H9 (cell line): ENCODE measurements around the gene ATP6V0B. TPM values are rescaled to one million over a fixed set of nuclear protein-coding genes. Genes with fewer than 3 reads are reported as not detected.

Source experiments
- DNase-seq: peaks from one replicate; pipeline ENCODE4 v3.0.0-alpha.2; 2017
- H2AFZ ChIP-seq: one replicate; pipeline ENCODE4 v1.6.1; 2013; ENCODE audit warnings: mild to moderate bottlenecking, low read length, control low read depth, moderate library complexity
- H2AK5ac ChIP-seq: 2 replicates; pipeline ENCODE4 v1.6.1; 2013; ENCODE audit warnings: low read length, control low read depth, mixed read lengths; ENCODE audit not compliant: insufficient read length
- H2BK120ac ChIP-seq: one replicate; pipeline ENCODE4 v1.6.1; 2013; ENCODE audit warnings: low read depth, mild to moderate bottlenecking, low read length, control low read depth, inconsistent platforms; ENCODE audit not compliant: poor library complexity, severe bottlenecking
- H2BK12ac ChIP-seq: 2 replicates; pipeline ENCODE4 v1.6.1; 2013; ENCODE audit warnings: low read length, control low read depth, mixed read lengths, low read depth; ENCODE audit not compliant: insufficient read length
- H2BK15ac ChIP-seq: 2 replicates; pipeline ENCODE4 v1.6.1; 2013; ENCODE audit warnings: low read depth, low read length, control low read depth
- H2BK20ac ChIP-seq: one replicate; pipeline ENCODE4 v1.6.1; 2013; ENCODE audit warnings: low read depth, mild to moderate bottlenecking, low read length, control low read depth, inconsistent platforms; ENCODE audit not compliant: poor library complexity, severe bottlenecking
- H2BK5ac ChIP-seq: 2 replicates; pipeline ENCODE4 v1.6.1; 2013; ENCODE audit warnings: low read length, control low read depth, mixed read lengths; ENCODE audit not compliant: insufficient read length
- H3K14ac ChIP-seq: 2 replicates; pipeline ENCODE4 v1.6.1; 2013; ENCODE audit warnings: low read length, control low read depth; ENCODE audit not compliant: insufficient read depth
- H3K18ac ChIP-seq: 2 replicates; pipeline ENCODE4 v1.6.1; 2013; ENCODE audit warnings: low read depth, mild to moderate bottlenecking, mixed read lengths, low read length, control low read depth; ENCODE audit not compliant: insufficient read length
- H3K23ac ChIP-seq: 2 replicates; pipeline ENCODE4 v1.6.1; 2013; ENCODE audit warnings: low read length, control low read depth, mixed read lengths, low read depth; ENCODE audit not compliant: insufficient read length
- H3K23me2 ChIP-seq: 2 replicates; pipeline ENCODE4 v1.6.1; 2013; ENCODE audit warnings: low read depth, mild to moderate bottlenecking, mixed read lengths, low read length, control low read depth; ENCODE audit not compliant: insufficient read length, poor library complexity, severe bottlenecking
- H3K27ac ChIP-seq: 2 replicates; pipeline ENCODE4 v1.5.1; 2013; ENCODE audit warnings: low read length, control low read depth, mixed read lengths, low read depth; ENCODE audit not compliant: insufficient read length
- H3K27me3 ChIP-seq: 2 replicates; pipeline ENCODE4 v1.6.1; 2013; ENCODE audit warnings: low read length, control low read depth, inconsistent platforms; ENCODE audit not compliant: insufficient read depth
- H3K4ac ChIP-seq: 2 replicates; pipeline ENCODE4 v1.6.1; 2013; ENCODE audit warnings: low read depth, mild to moderate bottlenecking, control low read depth, inconsistent platforms, low read length, moderate library complexity
- H3K4me1 ChIP-seq: 2 replicates; pipeline ENCODE4 v1.6.1; 2013; ENCODE audit warnings: low read length, control low read depth, inconsistent platforms; ENCODE audit not compliant: insufficient read depth
- H3K4me2 ChIP-seq: 2 replicates; pipeline ENCODE4 v1.6.1; 2013; ENCODE audit warnings: low read length, control low read depth, mixed read lengths; ENCODE audit not compliant: insufficient read length, insufficient read depth
- H3K56ac ChIP-seq: 2 replicates; pipeline ENCODE4 v1.6.1; 2013; ENCODE audit warnings: low read depth, mild to moderate bottlenecking, mixed read lengths, low read length, control low read depth; ENCODE audit not compliant: insufficient read length
- H3K79me1 ChIP-seq: 2 replicates; pipeline ENCODE4 v1.6.1; 2013; ENCODE audit warnings: low read depth, mild to moderate bottlenecking, moderate library complexity, low read length, control low read depth, inconsistent platforms; ENCODE audit not compliant: insufficient read depth, poor library complexity, severe bottlenecking
- H3K79me2 ChIP-seq: 2 replicates; pipeline ENCODE4 v1.6.1; 2013; ENCODE audit warnings: low read length, control low read depth, inconsistent platforms; ENCODE audit not compliant: insufficient read depth
- H3K9ac ChIP-seq: 2 replicates; pipeline ENCODE4 v1.6.1; 2013; ENCODE audit warnings: low read length, control low read depth, mixed read lengths; ENCODE audit not compliant: insufficient read length; ENCODE audit errors: extremely low read depth
- H3K9me3 ChIP-seq: one replicate; pipeline ENCODE4 v1.6.1; 2013; ENCODE audit warnings: low read depth, low read length, inconsistent platforms; ENCODE audit not compliant: control insufficient read depth
- H3T11ph ChIP-seq: one replicate; pipeline ENCODE4 v1.6.1; 2013; ENCODE audit warnings: mild to moderate bottlenecking, low read length, control low read depth, inconsistent platforms
- H4K20me1 ChIP-seq: one replicate; pipeline ENCODE4 v1.6.1; 2013; ENCODE audit not compliant: control insufficient read depth, insufficient read length, insufficient read depth
- H4K5ac ChIP-seq: 2 replicates; pipeline ENCODE4 v1.6.1; 2013; ENCODE audit warnings: low read depth, mild to moderate bottlenecking, mixed read lengths, low read length, control low read depth; ENCODE audit not compliant: insufficient read length
- H4K8ac ChIP-seq: replicated peaks from 2 replicates; pipeline ENCODE4 v1.6.1; 2013; ENCODE audit warnings: low read length, control low read depth, mixed read lengths, low read depth; ENCODE audit not compliant: insufficient read length
- H4K91ac ChIP-seq: 2 replicates; pipeline ENCODE4 v1.6.1; 2013; ENCODE audit warnings: low read depth, mild to moderate bottlenecking, moderate library complexity, mixed read lengths, low read length, control low read depth; ENCODE audit not compliant: insufficient read length
- H3K27ac Mint-ChIP-seq, 3 experiments: 2 replicates in 2 of 3; 3 replicates in 1 of 3; pipeline ENCODE4 v1.8.0; 2020 to 2021; ENCODE audit warnings: mixed read lengths in 3 of 3, mild to moderate bottlenecking in 1 of 3, moderate library complexity in 1 of 3
- H3K27me3 Mint-ChIP-seq: 2 replicates; pipeline ENCODE4 v1.8.0; 2021; ENCODE audit warnings: low read depth, mild to moderate bottlenecking, moderate library complexity, mixed read lengths
- H3K36me3 Mint-ChIP-seq, 3 experiments: 2 replicates in 2 of 3; 3 replicates in 1 of 3; pipeline ENCODE4 v1.8.0; 2020 to 2021; ENCODE audit warnings: low read depth in 3 of 3, mixed read lengths in 3 of 3; ENCODE audit not compliant: insufficient read depth in 1 of 3
- H3K4me1 Mint-ChIP-seq, 2 experiments: 2 replicates each; pipeline ENCODE4 v1.8.0; 2020; ENCODE audit warnings: mixed read lengths in 2 of 2
- H3K4me3 Mint-ChIP-seq, 2 experiments: 2 replicates in 1 of 2; 3 replicates in 1 of 2; pipeline ENCODE4 v1.8.0; 2020 to 2021; ENCODE audit warnings: mild to moderate bottlenecking in 2 of 2, mixed read lengths in 2 of 2, moderate library complexity in 1 of 2
- H3K9me3 Mint-ChIP-seq, 2 experiments: 2 replicates in 1 of 2; 3 replicates in 1 of 2; pipeline ENCODE4 v1.8.0; 2020; ENCODE audit warnings: mild to moderate bottlenecking in 2 of 2, mixed read lengths in 2 of 2, moderate library complexity in 1 of 2
- CTCF ChIP-seq: fragments of 200-600 bp; sonication (generic); conservative IDR thresholded peaks from 3 replicates; pipeline ENCODE4 v1.8.0; 2021; ENCODE audit warnings: antibody characterized with exemption, mild to moderate bottlenecking
- WGBS: extraction: QIAGEN DNeasy Blood & Tissue Kit; methylation state at CpG from one replicate; pipeline ENCODE4 v1.1.7; 2013; ENCODE audit warnings: missing lambda C conversion rate, low lambda C conversion rate, mixed read lengths; ENCODE audit not compliant: insufficient read length; ENCODE audit errors: extremely low coverage; 5-methylcytosine and 5-hydroxymethylcytosine counted together
- total RNA-seq: library from RNA; stranded (reverse); gene quantifications from 2 replicates; pipeline ENCODE4 v1.2.1, GENCODE V29; 2021

ATP6V0B gene
- total RNA-seq, 1 experiment from 2014 or later, result 131 TPM

- no peak overlapping the region; the same call in 1 of the 2 replicates for H3K14ac ChIP-seq
- peak overlapping the region; percentile 72 to 89 (median 85); a peak in 5 of 7 replicates for H3K27ac Mint-ChIP-seq
- no peak overlapping the region for H4K91ac ChIP-seq
- H3K9me3 ChIP-seq, result no peaks in the 10 kb centered on the region
- H2BK15ac ChIP-seq, result no peak overlapping the region
- H3K4me2 ChIP-seq, result peak overlapping the region; percentile 65
- no peak overlapping the region for H4K5ac ChIP-seq
- no peak overlapping the region for H3K23ac ChIP-seq
- H3K4me1 Mint-ChIP-seq, result peaks cover 44 to 51% of the 10 kb centered on the region in 2 experiments
- H3K27me3 ChIP-seq, result no peaks in the 10 kb centered on the region
- TF ChIP-seq CTCF, result peak; percentile 85
- DNase-seq, result peak; percentile 93
- no peak overlapping the region for H4K8ac ChIP-seq
- no peak overlapping the region for H2BK12ac ChIP-seq
- H2BK120ac ChIP-seq, result no peak overlapping the region
- peaks cover 15% of the 10 kb centered on the region for H3K27me3 Mint-ChIP-seq
- H3K4ac ChIP-seq, result no peak overlapping the region
- peaks cover 21% of the 10 kb centered on the region for H3K23me2 ChIP-seq
- H2BK5ac ChIP-seq, result no peak overlapping the region
- no peak overlapping the region for H2BK20ac ChIP-seq
- no peak overlapping the region for H3T11ph ChIP-seq
- H3K4me3 Mint-ChIP-seq, result peak overlapping the region; percentile 76 to 88
- H3K79me2 ChIP-seq, result no peaks in the 10 kb centered on the region
- no peak overlapping the region for H2AFZ ChIP-seq
- peaks cover 8% of the 10 kb centered on the region; the same call in 1 of the 2 replicates for H3K4me1 ChIP-seq
- H2AK5ac ChIP-seq, result no peak overlapping the region
- H3K27ac ChIP-seq, result no peak overlapping the region
- H3K56ac ChIP-seq, result no peak overlapping the region
- H3K18ac ChIP-seq, result peak overlapping the region; percentile 20
- H3K9ac ChIP-seq, result no peak overlapping the region
- WGBS, result no CpG with 5 or more reads among the region's 13 CpGs
- peaks cover 0 to 6% (median 0%) of the 10 kb centered on the region in 3 experiments; a peak in 1 of 7 replicates for H3K36me3 Mint-ChIP-seq
- no peaks in the 10 kb centered on the region for H4K20me1 ChIP-seq
- H3K79me1 ChIP-seq, result no peaks in the 10 kb centered on the region
- no peaks in the 10 kb centered on the region for H3K9me3 Mint-ChIP-seq
Measured at GRCh38 chr1:43934101-43934985, 40.4 kb upstream of the ATP6V0B start.
